Hematopoietic multipotent progenitor cell treated with erythropoietin and hydrocortisone succinate and interleukin-3 and kit ligand, for 6 days (in vitro differentiated cells): ENCODE data around the gene HTN3.
A peak's percentile ranks its signal among the peaks of the same experiment; 100 is the strongest.
"Not testable (repeated sequence)": the region's sequence is repeated elsewhere in the genome, so short reads cannot be mapped to it uniquely, and the experiment has no call there.

ENCODE experiments used
- DNase-seq: peaks from one replicate; pipeline ENCODE4 v3.0.0-alpha.2; 2015

The HTN3 gene

DNA sequence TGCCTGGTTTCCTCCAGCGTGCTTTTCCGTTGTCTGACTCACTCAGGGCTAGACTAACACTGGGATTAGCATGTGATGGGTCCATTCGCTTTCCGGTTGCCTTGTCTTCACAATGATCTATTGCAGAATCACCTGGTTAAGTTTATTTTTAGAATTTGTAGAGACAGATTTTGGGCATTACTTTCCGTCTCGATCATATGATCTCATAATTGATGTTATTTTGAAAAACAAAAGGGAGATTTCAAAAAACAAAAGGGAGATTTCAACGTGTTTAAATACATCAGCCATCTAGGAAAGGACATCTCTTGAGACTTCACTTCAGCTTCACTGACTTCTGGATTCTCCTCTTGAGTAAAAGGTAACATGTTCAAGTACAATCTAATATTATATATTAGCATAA lies at the start of gene HTN3:
Gene HTN3 (plus strand): TSS at position 301 of the 400 bp plus-strand sequence. CDS start 2,282 bp downstream, outside the sequence.
- DNase-seq: not testable (repeated sequence)

DNA sequence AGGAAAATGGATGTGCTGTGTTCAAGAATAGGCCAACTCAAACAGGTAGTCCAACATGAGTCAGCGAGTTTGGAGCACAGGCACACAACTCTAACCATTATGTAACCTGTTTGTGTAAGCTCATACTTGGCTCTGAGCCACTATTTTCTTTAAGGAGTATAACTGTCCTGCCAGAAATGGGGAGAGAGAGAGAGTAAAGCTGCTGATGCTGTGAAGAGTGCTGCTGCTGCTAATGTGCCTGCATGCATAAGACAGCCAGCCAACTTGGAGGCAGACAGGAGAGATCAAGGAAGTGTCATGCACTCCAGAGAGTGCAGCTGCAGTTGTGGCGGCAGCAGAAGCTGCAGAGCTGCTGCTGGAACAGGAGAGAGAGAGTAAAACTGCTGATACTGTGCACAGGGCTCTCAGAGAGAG lies 44.2 kb upstream of the HTN3 start:
- peak; percentile 1 for DNase-seq

GRCh38 chr4:69986663-69987062 lies 41.6 kb upstream of the HTN3 start:
- no peak for DNase-seq

DNA sequence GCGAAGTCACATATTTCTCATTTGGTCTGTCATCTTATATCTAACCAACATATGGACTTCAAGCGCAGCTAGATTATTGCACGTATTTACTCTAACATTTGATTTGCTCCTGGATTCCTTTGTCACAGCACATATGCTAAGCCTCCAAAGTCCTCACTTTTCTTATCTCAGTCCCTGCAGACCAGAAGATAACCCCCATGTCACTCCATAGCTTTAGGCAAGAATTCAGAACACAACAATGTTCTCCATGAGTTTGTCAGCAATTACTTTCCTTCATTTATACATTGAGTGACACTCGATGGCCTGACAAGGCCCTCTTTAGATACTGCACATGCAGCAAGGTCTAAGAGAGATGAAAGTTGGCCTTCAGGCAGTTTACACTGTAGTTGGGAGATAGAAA lies 37.2 kb upstream of the HTN3 start:
- no peak for DNase-seq

- DNase-seq: no peak
These were observed 33.5 kb upstream of the HTN3 start for GRCh38 chr4:69994782-69995181.

- no peak for DNase-seq
These were observed 32.7 kb upstream of the HTN3 start, which contains the start of gene STATH for GRCh38 chr4:69995526-69996016. Gene STATH (plus strand): TSS chr4:69995966. CDS start chr4:69998438, 2,472 bp downstream.

DNA sequence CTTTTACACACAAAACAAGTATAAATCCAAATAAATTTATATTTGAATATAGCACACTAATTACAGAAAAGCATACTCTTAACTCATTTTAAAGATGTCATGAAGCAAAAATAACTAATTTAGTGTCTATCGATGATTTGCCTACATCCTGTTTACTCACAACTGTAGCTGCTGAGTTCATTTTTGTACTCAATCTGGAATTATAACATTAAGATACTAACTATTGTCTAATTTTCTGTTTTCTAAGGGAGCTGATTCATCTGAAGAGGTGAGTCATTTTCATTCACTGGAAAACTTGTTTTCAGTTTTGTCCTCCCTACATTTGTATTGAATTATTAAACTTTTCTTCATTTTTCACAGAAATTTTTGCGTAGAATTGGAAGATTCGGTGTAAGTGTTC lies 28.8 kb upstream of the HTN3 start:
- no peak for DNase-seq

- peak; percentile 70 for DNase-seq
These were observed 27.5 kb upstream of the HTN3 start for GRCh38 chr4:70000711-70001110.

DNA sequence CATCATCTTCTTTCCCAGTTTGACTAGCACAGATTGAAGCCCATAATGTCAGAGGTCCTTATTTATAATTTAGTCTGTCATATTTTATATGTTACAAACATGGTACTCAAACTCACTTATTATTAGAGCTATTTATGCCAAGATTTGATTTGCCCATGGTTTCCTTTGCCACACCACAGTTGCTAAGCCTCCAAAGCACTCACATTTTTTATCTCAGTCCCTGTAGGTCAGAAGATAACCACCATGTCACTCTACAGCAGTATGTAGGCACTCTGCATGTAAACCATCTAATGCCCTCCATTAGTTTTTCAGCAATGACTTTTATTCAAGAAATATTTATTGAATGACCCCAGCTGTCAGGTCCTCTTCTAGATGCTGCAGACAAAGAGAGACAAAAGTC lies 25.8 kb upstream of the HTN3 start:
- no peak for DNase-seq

DNA sequence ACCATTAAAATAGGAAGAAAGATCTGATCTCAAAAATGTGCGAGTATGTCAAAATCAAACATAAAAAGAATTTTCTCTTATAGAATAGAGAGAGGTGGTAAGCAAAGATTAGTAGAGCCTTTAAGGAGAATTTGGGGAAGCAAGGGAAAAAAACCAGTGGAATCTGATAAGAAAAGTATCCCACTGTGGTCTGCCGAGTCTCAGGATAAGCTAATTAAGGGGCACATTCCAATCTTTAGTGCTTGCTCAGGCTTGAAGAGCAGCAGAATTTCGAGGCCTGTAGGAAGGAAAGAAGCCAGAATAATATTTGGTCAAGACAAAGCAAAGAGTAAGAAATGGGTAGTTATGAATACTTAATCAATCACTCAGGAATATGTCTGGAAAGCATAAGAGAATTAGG lies 19.5 kb upstream of the HTN3 start:
- DNase-seq: no peak

DNA sequence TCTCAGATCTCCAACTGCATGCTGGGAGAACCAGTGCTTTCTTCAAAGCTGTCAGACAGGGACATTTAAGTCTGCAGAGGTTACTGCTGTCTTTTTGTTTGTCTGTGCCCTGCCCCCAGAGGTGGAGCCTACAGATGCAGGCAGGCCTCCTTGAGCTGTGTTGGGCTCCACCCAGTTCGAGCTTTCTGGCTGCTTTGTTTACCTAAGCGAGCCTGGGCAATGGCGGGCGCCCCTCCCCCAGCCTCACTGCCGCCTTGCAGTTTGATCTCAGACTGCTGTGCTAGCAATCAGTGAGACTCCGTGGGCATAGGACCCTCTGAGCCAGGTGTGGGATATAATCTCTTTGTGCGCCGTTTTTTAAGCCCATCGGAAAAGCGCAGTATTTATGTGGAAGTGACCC lies 9.3 kb upstream of the HTN3 start:
- DNase-seq: not testable (repeated sequence)

GRCh38 chr4:70023218-70023617 lies 5.0 kb upstream of the HTN3 start:
- no peak for DNase-seq

- DNase-seq: no peak
These were observed 1.2 kb upstream of the HTN3 start for GRCh38 chr4:70027011-70027410.

DNA sequence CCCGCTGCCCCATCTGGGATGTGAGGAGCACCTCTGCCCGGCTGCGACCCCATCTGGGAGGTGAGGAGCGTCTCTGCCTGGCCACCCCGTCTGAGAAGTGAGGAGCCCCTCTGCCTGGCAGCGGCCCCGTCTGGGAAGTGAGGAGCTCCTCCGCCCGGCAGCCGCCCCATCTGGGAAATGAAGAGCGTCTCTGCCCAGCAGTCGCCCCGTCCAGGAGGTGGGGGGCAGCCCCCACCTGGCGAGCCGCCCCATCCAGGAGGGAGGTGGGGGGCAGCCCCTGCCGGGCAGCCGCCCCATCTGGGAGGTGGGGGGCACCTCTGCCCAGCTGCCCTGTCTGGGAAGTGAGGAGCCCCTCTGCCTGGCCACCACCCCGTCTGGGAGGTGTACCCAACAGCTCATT lies 9.3 kb downstream of the HTN3 start:
- DNase-seq: not testable (repeated sequence)

DNA sequence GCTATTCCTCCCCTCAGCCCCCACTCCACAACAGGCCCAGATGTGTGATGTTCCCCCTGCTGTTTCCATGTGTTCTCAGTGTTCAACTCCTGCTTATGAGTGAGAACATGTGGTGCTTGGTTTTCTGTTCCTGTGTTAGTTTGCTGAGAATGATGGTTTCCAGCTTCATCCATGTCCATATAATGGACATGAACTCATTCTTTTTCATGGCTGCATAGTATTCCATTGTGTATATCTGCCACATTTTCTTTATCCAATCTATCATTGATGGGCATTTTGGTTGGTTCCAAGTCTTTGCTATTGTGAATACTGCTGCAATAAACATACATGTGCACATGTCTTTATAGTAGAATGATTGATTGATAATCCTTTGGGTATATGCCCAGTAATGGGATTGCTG lies 11.7 kb downstream of the HTN3 start:
- not testable (repeated sequence) for DNase-seq

- no peak for DNase-seq
These were observed 13.5 kb downstream of the HTN3 start for GRCh38 chr4:70041652-70042286.

GRCh38 chr4:70050138-70050537 lies 21.9 kb downstream of the HTN3 start, which contains the start of gene HTN1:
Gene HTN1 (plus strand): TSS chr4:70050438. CDS start chr4:70053077, 2,639 bp downstream.
- DNase-seq: not testable (repeated sequence)

- DNase-seq: not testable (repeated sequence)
These were observed 28.3 kb downstream of the HTN3 start for GRCh38 chr4:70056534-70056933.

DNA sequence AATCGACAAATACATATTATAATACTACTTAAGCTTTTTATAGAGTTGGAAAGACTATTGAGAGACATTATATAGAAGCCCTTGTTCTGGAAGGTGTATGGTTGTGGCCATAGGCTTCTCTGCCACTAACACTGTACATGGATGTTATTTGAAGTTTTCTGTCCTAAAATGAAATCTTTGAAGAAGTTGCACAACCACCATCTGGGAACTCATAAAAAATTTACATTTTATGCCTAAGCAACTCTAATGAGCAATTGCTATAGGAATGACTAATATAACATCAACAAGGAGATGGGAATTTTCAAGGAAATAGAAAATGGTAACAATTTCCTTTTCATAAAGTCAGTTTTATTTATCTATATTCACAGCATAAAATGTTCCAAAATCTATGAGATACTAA lies 29.4 kb downstream of the HTN3 start:
- no peak for DNase-seq

GRCh38 chr4:70059149-70059548 lies 30.9 kb downstream of the HTN3 start:
- DNase-seq: no peak

- no peak for DNase-seq
These were observed 33.7 kb downstream of the HTN3 start for GRCh38 chr4:70062000-70062399.

GRCh38 chr4:70080205-70080604 lies 51.9 kb downstream of the HTN3 start:
- no peak for DNase-seq
